Gastroesophageal sphincter (tissue), 4 donors: ENCODE results near the gene RTN4RL1. TPM values are rescaled to one million over a fixed set of nuclear protein-coding genes. Genes with fewer than 3 reads are reported as not detected.

Experiments
- ATAC-seq: fragments of 150-250 bp; one replicate; pipeline ENCODE4 v1.9.1; 2016; ENCODE audit warnings: mild to moderate bottlenecking, moderate library complexity
- H3K27ac ChIP-seq, 4 donors: fragments of 200-600 bp; sonication (generic) in 3 of 4; 1 replicate in 3 of 4; 2 replicates in 1 of 4; pipeline ENCODE4 v1.5.1; 2016 to 2019
- H3K27me3 ChIP-seq: fragments of 200-600 bp; sonication (generic); one replicate; pipeline ENCODE4 v1.5.1; 2019
- H3K36me3 ChIP-seq, 2 donors: fragments of 200-600 bp; sonication (generic); one replicate each; pipeline ENCODE4 v1.5.1; 2019; ENCODE audit warnings: control low read depth in 1 of 2
- H3K4me1 ChIP-seq, 3 donors: fragments of 200-600 bp; sonication (generic); 1 replicate in 2 of 3; 2 replicates in 1 of 3; pipeline ENCODE4 v1.5.1; 2016 to 2019; ENCODE audit warnings: control low read depth in 2 of 3
- H3K4me3 ChIP-seq, 2 donors: fragments of 200-600 bp; sonication (generic); one replicate each; pipeline ENCODE4 v1.5.1; 2019; ENCODE audit warnings: mild to moderate bottlenecking in 1 of 2, moderate library complexity in 1 of 2
- H3K9me3 ChIP-seq, 3 donors: fragments of 200-600 bp; sonication (generic); one replicate each; pipeline ENCODE4 v1.5.1; 2017 to 2019; ENCODE audit warnings: control low read depth in 2 of 3
- EP300 ChIP-seq: sonication (generic); formaldehyde crosslinking; IDR thresholded peaks from one replicate; pipeline ENCODE4 v1.6.1; 2017; ENCODE audit warnings: antibody characterized with exemption, mild to moderate bottlenecking
- POLR2A ChIP-seq, 2 donors: fragments of 450-650 bp; IDR thresholded peaks; one replicate each; pipeline ENCODE4 v1.6.1; 2017; ENCODE audit warnings: antibody characterized with exemption in 2 of 2, mild to moderate bottlenecking in 2 of 2, moderate library complexity in 1 of 2
- POLR2AphosphoS5 ChIP-seq: sonication (generic); formaldehyde crosslinking; IDR thresholded peaks from one replicate; pipeline ENCODE4 v1.6.1; 2017; ENCODE audit warnings: antibody characterized with exemption
- WGBS, 2 donors: methylation state at CpG; one replicate each; pipeline ENCODE4 v1.1.5; 2018; ENCODE audit warnings: low coverage in 1 of 2; 5-methylcytosine and 5-hydroxymethylcytosine counted together
- total RNA-seq, 4 donors: library from RNA; depleted of rRNA; stranded (reverse); fragments of >200 nt; gene quantifications; one replicate each; pipeline ENCODE4 v1.1.0, GENCODE V29; 2016
- TF ChIP-seq, protein P1 (sequence below), 4 experiments: fragments of 200-600 bp in 2 of 4; fragments of 450-650 bp in 2 of 4; sonication (generic) in 1 of 4; IDR thresholded peaks; one replicate each; pipeline ENCODE4 v1.5.1; 2017 to 2019; ENCODE audit warnings: antibody characterized with exemption in 4 of 4, mild to moderate bottlenecking in 2 of 4, moderate library complexity in 2 of 4

Gene RTN4RL1
- total RNA-seq, 4 donors from 2014 or later, result 0.58 to 0.81 (median 0.72) TPM; not detected in 1

GRCh38 chr17:1904273-1905182 lies 120.6 kb downstream of the RTN4RL1 start:
- Histone ChIP-seq H3K36me3 (no peaks in the 10 kb centered on the region), H3K9me3 (no peaks in the 10 kb centered on the region), H3K4me3 (no peak overlapping the region), H3K27ac (no peak overlapping the region), H3K4me1 (peaks cover 0 to 15% (median 8%) of the 10 kb centered on the region in 3 donors), H3K27me3 (peaks cover 49% of the 10 kb centered on the region)
- TF ChIP-seq POLR2AphosphoS5 (no peak), POLR2A (IDR thresholded peaks at IDR 0.05) (no peak)
- ATAC-seq, result no peak
- WGBS, 2 donors, result 61 to 67% methylated on average over 12 to 15 of the region's 17 CpGs

GRCh38 chr17:1899403-1900000 lies 125.6 kb downstream of the RTN4RL1 start:
- H3K27ac ChIP-seq, result no peak overlapping the region
- TF ChIP-seq POLR2A (IDR thresholded peaks at IDR 0.05) (no peak), POLR2AphosphoS5 (no peak), EP300 (no peak)
- TF ChIP-seq, protein P1, sequence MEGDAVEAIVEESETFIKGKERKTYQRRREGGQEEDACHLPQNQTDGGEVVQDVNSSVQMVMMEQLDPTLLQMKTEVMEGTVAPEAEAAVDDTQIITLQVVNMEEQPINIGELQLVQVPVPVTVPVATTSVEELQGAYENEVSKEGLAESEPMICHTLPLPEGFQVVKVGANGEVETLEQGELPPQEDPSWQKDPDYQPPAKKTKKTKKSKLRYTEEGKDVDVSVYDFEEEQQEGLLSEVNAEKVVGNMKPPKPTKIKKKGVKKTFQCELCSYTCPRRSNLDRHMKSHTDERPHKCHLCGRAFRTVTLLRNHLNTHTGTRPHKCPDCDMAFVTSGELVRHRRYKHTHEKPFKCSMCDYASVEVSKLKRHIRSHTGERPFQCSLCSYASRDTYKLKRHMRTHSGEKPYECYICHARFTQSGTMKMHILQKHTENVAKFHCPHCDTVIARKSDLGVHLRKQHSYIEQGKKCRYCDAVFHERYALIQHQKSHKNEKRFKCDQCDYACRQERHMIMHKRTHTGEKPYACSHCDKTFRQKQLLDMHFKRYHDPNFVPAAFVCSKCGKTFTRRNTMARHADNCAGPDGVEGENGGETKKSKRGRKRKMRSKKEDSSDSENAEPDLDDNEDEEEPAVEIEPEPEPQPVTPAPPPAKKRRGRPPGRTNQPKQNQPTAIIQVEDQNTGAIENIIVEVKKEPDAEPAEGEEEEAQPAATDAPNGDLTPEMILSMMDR (IDR thresholded peaks at IDR 0.05), result no peak
- H3K9me3 ChIP-seq, result no peaks in the 10 kb centered on the region
- H3K27me3 ChIP-seq, result peaks cover 3% of the 10 kb centered on the region
- no peak for ATAC-seq
- no peaks in the 10 kb centered on the region for H3K4me1 ChIP-seq
- H3K4me3 ChIP-seq, result no peak overlapping the region
- 87% methylated on average over 8 of the region's 8 CpGs for WGBS, 2 donors
- peaks cover 0 to 50% of the 10 kb centered on the region in 2 donors for H3K36me3 ChIP-seq

DNA sequence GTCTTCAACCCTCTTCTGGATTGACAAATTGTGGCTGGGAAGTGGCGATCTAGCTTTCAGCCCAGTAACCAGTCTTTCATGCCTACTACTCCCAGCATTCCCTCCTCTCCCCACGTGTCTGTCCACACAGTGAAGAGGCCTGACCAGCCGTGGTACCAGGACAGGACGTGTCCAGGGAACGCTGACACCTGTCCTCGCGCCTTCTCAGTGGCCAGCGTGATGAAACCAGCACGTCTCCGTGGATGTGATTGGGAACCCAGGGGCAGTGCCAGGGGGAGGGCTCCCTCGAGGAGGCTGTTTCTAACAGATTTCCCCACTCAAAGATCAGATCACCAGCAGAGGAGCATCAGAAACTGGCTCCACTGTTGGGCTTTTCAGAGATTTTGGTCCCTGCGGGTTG lies 126.3 kb downstream of the RTN4RL1 start:
- TF ChIP-seq POLR2A (IDR thresholded peaks at IDR 0.05) (no peak), EP300 (no peak), POLR2AphosphoS5 (no peak)
- TF ChIP-seq, protein P1 (IDR thresholded peaks at IDR 0.05), result no peak
- Histone ChIP-seq H3K9me3 (no peaks in the 10 kb centered on the region), H3K4me1 (no peaks in the 10 kb centered on the region), H3K27me3 (no peaks in the 10 kb centered on the region), H3K27ac (no peak overlapping the region), H3K36me3 (peaks cover 0 to 56% of the 10 kb centered on the region in 2 donors), H3K4me3 (no peak overlapping the region)
- ATAC-seq, result no peak
- WGBS, 2 donors, result 81 to 89% methylated on average over 3 to 9 of the region's 12 CpGs

DNA sequence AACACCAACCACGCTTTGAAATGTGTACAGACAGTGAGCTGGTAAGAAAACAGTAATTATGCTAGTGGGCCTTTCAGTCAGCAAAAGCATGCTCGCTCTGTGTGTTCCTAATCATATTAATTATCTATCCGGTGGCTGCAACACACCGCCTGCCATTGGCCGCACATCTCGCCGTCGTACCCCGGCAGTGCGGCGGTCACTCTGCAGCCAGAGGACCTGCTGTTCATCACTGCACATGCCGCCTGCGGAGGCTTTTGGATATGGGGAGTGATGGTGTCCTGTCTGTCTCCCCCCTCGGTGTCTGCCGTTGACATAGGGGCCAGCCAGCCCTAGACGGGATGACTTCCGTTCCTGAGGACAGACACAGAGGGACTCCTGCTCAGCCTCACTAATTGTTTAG lies 126.8 kb downstream of the RTN4RL1 start:
- TF ChIP-seq POLR2AphosphoS5 (no peak), POLR2A (IDR thresholded peaks at IDR 0.05) (no peak), EP300 (no peak)
- TF ChIP-seq, protein P1 (IDR thresholded peaks at IDR 0.05), result no peak
- Histone ChIP-seq H3K9me3 (no peaks in the 10 kb centered on the region), H3K27ac (no peak overlapping the region), H3K4me1 (no peaks in the 10 kb centered on the region), H3K4me3 (no peak overlapping the region), H3K27me3 (no peaks in the 10 kb centered on the region), H3K36me3 (peaks cover 0 to 62% of the 10 kb centered on the region in 2 donors)
- ATAC-seq, result no peak
- WGBS, 2 donors, result 88 to 91% methylated on average over 4 to 14 of the region's 17 CpGs

DNA sequence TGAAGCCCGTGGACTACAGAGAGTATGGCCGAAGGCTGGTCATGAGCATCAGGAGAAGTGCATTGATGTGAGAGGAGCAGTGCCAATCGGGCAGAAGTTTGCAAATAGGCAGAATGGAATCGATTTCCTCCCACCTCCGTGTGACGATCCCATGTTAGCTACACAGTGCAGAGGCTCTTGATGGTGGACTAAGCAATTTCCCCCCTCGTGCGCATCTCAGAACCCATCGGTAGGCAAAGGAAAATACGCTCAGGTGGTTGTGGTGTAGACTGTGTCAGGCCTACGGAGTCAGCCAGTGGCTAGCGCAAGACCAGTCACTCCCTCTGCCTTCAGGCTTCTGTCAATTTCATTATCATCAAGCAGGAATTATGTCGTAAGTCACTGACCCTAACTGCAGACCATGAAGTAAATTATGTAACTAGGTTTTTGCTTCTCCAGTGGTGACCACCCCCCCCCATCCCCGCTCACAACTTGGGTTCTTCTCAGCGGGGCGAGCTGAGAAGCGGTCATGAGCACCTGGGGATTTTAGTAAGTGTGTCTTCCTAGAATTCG lies 128.0 kb downstream of the RTN4RL1 start:
- Histone ChIP-seq H3K4me3 (no peak overlapping the region), H3K27me3 (no peaks in the 10 kb centered on the region), H3K9me3 (no peaks in the 10 kb centered on the region), H3K4me1 (no peaks in the 10 kb centered on the region), H3K27ac (no peak overlapping the region), H3K36me3 (peaks cover 0 to 73% of the 10 kb centered on the region in 2 donors)
- 82 to 91% methylated on average over 9 to 12 of the region's 18 CpGs for WGBS, 2 donors
- no peak for ATAC-seq
- no peak for TF ChIP-seq POLR2A (IDR thresholded peaks at IDR 0.05)
- no peak for TF ChIP-seq POLR2AphosphoS5
- TF ChIP-seq, protein P1 (IDR thresholded peaks at IDR 0.05), result no peak
- no peak for TF ChIP-seq EP300
